Measurements from ENCODE around the gene FAM120AOS. TPM values are rescaled to one million over a fixed set of nuclear protein-coding genes. Genes with fewer than 3 reads are reported as not detected.

FAM120AOS gene
- polyA plus RNA-seq, 2 of the 4 experiments (the other 2 are of a cell fraction): 37.1 to 85.3 TPM

- TF ChIP-seq MAZ (IDR thresholded peaks at IDR 0.05; ENCODE audit: borderline replicate concordance, low read depth, low read length) (no peak), SREBF2 (IDR thresholded peaks at IDR 0.05) (no peak), E2F6 (IDR thresholded peaks at IDR 0.05; ENCODE audit: borderline replicate concordance, low read depth) (no peak), BHLHE40 (IDR thresholded peaks at IDR 0.05; ENCODE audit: low read depth, low read length) (no peak), ZFP36 (IDR thresholded peaks at IDR 0.05; ENCODE audit: borderline replicate concordance, partially characterized antibody) (no peak), RFX5 (IDR thresholded peaks at IDR 0.05) (no peak), FOSL2 (IDR thresholded peaks at IDR 0.05) (no peak), FOSL2 (CRISPR knock-in tag; IDR thresholded peaks at IDR 0.05) (no peak)
These were observed 2.2 kb downstream of the FAM120AOS start, which contains the start of gene FAM120A (continued) for GRCh38 chr9:93450945-93451815.

DNA sequence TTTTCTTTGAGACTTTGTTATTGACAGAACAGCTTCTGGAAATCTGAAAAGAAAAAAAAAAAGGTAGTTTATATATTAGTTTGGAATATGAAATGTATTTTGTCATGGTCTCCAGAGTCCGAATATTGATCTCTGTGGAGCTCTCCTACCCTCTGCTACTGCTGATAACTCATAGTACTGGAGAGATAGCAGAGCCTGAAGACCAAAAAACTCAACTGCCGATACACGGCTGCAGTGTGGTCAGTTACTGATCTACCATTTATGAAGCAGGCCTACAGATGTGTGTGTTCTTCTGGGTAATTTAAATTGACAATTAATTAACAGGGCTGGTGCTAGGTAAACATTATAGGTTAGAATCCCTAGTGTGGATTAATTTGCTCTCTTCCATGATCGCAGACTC is 5.7 kb downstream of the FAM120AOS start:
- Histone ChIP-seq H3K4me3 (no peak overlapping the region), H3K27ac (no peak overlapping the region), H3K4me2 (no peak overlapping the region), H3K9me3 (no peaks in the 10 kb centered on the region), H3K4me1 (peaks cover 13% of the 10 kb centered on the region; the same call in 2 of the 3 replicates)
- POLR2A ChIA-PET: no interaction called here
- CTCF ChIA-PET: interaction anchor here (1.4 kb wide), 1 partner anchor 138 kb away, joined by 3 read pairs; no protein-coding TSS in a partner anchor
- TF ChIP-seq FOSB (CRISPR knock-in tag; IDR thresholded peaks at IDR 0.05): no peak
- TF ChIP-seq, protein P1, sequence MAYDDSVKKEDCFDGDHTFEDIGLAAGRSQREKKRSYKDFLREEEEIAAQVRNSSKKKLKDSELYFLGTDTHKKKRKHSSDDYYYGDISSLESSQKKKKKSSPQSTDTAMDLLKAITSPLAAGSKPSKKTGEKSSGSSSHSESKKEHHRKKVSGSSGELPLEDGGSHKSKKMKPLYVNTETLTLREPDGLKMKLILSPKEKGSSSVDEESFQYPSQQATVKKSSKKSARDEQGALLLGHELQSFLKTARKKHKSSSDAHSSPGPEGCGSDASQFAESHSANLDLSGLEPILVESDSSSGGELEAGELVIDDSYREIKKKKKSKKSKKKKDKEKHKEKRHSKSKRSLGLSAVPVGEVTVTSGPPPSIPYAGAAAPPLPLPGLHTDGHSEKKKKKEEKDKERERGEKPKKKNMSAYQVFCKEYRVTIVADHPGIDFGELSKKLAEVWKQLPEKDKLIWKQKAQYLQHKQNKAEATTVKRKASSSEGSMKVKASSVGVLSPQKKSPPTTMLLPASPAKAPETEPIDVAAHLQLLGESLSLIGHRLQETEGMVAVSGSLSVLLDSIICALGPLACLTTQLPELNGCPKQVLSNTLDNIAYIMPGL (CRISPR knock-in tag; IDR thresholded peaks at IDR 0.05; ENCODE audit: borderline replicate concordance): no peak
- no peak for TF ChIP-seq RNF2 (IDR thresholded peaks at IDR 0.05; ENCODE audit: borderline replicate concordance, low read depth)
- TF ChIP-seq EHMT2 (IDR thresholded peaks at IDR 0.05; ENCODE audit: low read depth): no peak
- TF ChIP-seq RFX5 (IDR thresholded peaks at IDR 0.05): no peak
- TF ChIP-seq, protein P2, sequence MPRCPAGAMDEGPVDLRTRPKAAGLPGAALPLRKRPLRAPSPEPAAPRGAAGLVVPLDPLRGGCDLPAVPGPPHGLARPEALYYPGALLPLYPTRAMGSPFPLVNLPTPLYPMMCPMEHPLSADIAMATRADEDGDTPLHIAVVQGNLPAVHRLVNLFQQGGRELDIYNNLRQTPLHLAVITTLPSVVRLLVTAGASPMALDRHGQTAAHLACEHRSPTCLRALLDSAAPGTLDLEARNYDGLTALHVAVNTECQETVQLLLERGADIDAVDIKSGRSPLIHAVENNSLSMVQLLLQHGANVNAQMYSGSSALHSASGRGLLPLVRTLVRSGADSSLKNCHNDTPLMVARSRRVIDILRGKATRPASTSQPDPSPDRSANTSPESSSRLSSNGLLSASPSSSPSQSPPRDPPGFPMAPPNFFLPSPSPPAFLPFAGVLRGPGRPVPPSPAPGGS (IDR thresholded peaks at IDR 0.05): no peak
- no peak for TF ChIP-seq TFCP2L1 (CRISPR knock-in tag; IDR thresholded peaks at IDR 0.05)
- TF ChIP-seq, protein P3, sequence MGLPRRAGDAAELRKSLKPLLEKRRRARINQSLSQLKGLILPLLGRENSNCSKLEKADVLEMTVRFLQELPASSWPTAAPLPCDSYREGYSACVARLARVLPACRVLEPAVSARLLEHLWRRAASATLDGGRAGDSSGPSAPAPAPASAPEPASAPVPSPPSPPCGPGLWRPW (IDR thresholded peaks at IDR 0.05): no peak
- TF ChIP-seq RAD21 (conservative IDR thresholded peaks at IDR 0.05 in 1 of 2, IDR thresholded peaks at IDR 0.05 in 1 of 2): no peak
- no peak for TF ChIP-seq KDM5A (IDR thresholded peaks at IDR 0.05)
- no peak for TF ChIP-seq SREBF2 (IDR thresholded peaks at IDR 0.05)
- TF ChIP-seq NPAS2 (CRISPR knock-in tag; IDR thresholded peaks at IDR 0.05; ENCODE audit: borderline replicate concordance): no peak
- no peak for TF ChIP-seq FOXS1 (CRISPR knock-in tag; IDR thresholded peaks at IDR 0.05)
- no peak for TF ChIP-seq HOXB13 (CRISPR knock-in tag; IDR thresholded peaks at IDR 0.05; ENCODE audit: low read depth)
- no peak for TF ChIP-seq ZNF302 (CRISPR knock-in tag; IDR thresholded peaks at IDR 0.05)
- TF ChIP-seq ZC3H11A (IDR thresholded peaks at IDR 0.05): no peak
- no peak for TF ChIP-seq MYC (IDR thresholded peaks at IDR 0.05; ENCODE audit: borderline replicate concordance, low read length)
- no peak for TF ChIP-seq HOXB5 (CRISPR knock-in tag; IDR thresholded peaks at IDR 0.05)
- TF ChIP-seq, protein P4, sequence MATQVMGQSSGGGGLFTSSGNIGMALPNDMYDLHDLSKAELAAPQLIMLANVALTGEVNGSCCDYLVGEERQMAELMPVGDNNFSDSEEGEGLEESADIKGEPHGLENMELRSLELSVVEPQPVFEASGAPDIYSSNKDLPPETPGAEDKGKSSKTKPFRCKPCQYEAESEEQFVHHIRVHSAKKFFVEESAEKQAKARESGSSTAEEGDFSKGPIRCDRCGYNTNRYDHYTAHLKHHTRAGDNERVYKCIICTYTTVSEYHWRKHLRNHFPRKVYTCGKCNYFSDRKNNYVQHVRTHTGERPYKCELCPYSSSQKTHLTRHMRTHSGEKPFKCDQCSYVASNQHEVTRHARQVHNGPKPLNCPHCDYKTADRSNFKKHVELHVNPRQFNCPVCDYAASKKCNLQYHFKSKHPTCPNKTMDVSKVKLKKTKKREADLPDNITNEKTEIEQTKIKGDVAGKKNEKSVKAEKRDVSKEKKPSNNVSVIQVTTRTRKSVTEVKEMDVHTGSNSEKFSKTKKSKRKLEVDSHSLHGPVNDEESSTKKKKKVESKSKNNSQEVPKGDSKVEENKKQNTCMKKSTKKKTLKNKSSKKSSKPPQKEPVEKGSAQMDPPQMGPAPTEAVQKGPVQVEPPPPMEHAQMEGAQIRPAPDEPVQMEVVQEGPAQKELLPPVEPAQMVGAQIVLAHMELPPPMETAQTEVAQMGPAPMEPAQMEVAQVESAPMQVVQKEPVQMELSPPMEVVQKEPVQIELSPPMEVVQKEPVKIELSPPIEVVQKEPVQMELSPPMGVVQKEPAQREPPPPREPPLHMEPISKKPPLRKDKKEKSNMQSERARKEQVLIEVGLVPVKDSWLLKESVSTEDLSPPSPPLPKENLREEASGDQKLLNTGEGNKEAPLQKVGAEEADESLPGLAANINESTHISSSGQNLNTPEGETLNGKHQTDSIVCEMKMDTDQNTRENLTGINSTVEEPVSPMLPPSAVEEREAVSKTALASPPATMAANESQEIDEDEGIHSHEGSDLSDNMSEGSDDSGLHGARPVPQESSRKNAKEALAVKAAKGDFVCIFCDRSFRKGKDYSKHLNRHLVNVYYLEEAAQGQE (IDR thresholded peaks at IDR 0.05): no peak
- no peak for TF ChIP-seq CBX2 (IDR thresholded peaks at IDR 0.05; ENCODE audit: borderline replicate concordance, low read depth)
- 93% methylated on average over 4 of the region's 4 CpGs for WGBS (ENCODE audit: missing lambda C conversion rate)
- no peak for DNase-seq (ENCODE audit: low read depth in 1 of 2, low spot score in 1 of 2)
- FAIRE-seq: no peak
- ATAC-seq: no peak
